BLaER1 (cell line): ENCODE data around the gene AQP10.
A peak's percentile ranks its signal among the peaks of the same experiment; 100 is the strongest.
"Not testable (repeated sequence)": the region's sequence is repeated elsewhere in the genome, so short reads cannot be mapped to it uniquely, and the experiment has no call there.

Experiments used
- H3K27ac ChIP-seq: shearing (Covaris generic); formaldehyde crosslinking; 2 replicates; pipeline ENCODE4 v1.8.1; 2022
- H3K27me3 ChIP-seq: shearing (Covaris generic); formaldehyde crosslinking; 2 replicates; pipeline ENCODE4 v1.8.1; 2022
- H3K36me3 ChIP-seq: shearing (Covaris generic); formaldehyde crosslinking; 2 replicates; pipeline ENCODE4 v1.8.1; 2022
- H3K4me1 ChIP-seq: shearing (Covaris generic); formaldehyde crosslinking; 2 replicates; pipeline ENCODE4 v1.8.1; 2022
- H3K4me2 ChIP-seq: shearing (Covaris generic); formaldehyde crosslinking; 2 replicates; pipeline ENCODE4 v1.8.1; 2022
- H3K4me3 ChIP-seq: shearing (Covaris generic); formaldehyde crosslinking; 2 replicates; pipeline ENCODE4 v1.8.1; 2022
- H3K9ac ChIP-seq: shearing (Covaris generic); formaldehyde crosslinking; 2 replicates; pipeline ENCODE4 v1.8.1; 2022
- H3K9me3 ChIP-seq: shearing (Covaris generic); formaldehyde crosslinking; 2 replicates; pipeline ENCODE4 v1.8.1; 2022
- H4K20me1 ChIP-seq: shearing (Covaris generic); formaldehyde crosslinking; 2 replicates; pipeline ENCODE4 v1.8.1; 2022
- Cebpa-rat ChIP-seq: shearing (Covaris generic); IDR thresholded peaks from 2 replicates; pipeline ENCODE4 v1.8.1; 2022

AQP10 gene

GRCh38 chr1:154329152-154329521 lies 8.2 kb downstream of the AQP10 start:
- H4K20me1 ChIP-seq: peaks cover 36% of the 10 kb centered on the region
- peak overlapping the region; percentile 87 for H3K4me3 ChIP-seq
- H3K9ac ChIP-seq: peak overlapping the region; percentile 97; the same call in 1 of the 2 replicates
- TF ChIP-seq Cebpa-rat: no peak
- H3K27ac ChIP-seq: peak overlapping the region; percentile 98
- H3K9me3 ChIP-seq: no peaks in the 10 kb centered on the region
- no peaks in the 10 kb centered on the region for H3K27me3 ChIP-seq
- H3K4me1 ChIP-seq: peaks cover 56% of the 10 kb centered on the region
- H3K36me3 ChIP-seq: peaks cover 49% of the 10 kb centered on the region
- peak overlapping the region; percentile 98 for H3K4me2 ChIP-seq

DNA sequence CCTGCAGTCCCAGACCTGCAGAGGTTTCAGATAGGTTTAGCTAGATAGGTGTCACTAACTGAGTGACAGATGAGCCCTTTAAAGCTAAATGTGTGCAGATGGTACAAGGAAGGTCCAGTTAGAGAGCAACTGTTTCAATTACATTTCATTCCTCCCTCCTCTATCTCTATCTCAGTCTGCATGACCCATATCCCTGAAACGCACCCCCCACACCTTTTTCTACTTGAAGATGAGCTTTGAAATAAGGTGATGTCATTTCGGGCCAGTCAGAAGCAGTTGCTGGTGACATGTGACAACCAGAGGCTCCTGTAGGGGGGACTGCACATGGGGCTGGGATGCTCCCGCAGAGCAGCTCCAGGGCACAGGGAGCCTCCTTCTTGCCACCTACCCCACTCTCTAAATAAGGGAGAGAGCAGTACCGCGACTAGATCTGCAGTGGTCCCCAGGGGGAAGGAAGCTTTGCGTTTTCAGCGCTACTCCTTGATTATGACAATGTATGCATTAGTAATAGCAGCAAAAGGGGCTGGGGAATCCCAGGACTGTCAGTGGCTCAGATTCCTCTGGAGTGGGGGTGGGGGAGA lies 8.7 kb downstream of the AQP10 start:
- Histone ChIP-seq H3K27ac (peak overlapping the region; percentile 98; the same call in 1 of the 2 replicates), H3K4me1 (peaks cover 57% of the 10 kb centered on the region), H3K36me3 (peaks cover 54% of the 10 kb centered on the region), H3K27me3 (no peaks in the 10 kb centered on the region), H4K20me1 (peaks cover 36% of the 10 kb centered on the region), H3K4me2 (peak overlapping the region; percentile 98), H3K9me3 (no peaks in the 10 kb centered on the region), H3K4me3 (no peak overlapping the region; the same call in 1 of the 2 replicates), H3K9ac (no peak overlapping the region)
- no peak for TF ChIP-seq Cebpa-rat

DNA sequence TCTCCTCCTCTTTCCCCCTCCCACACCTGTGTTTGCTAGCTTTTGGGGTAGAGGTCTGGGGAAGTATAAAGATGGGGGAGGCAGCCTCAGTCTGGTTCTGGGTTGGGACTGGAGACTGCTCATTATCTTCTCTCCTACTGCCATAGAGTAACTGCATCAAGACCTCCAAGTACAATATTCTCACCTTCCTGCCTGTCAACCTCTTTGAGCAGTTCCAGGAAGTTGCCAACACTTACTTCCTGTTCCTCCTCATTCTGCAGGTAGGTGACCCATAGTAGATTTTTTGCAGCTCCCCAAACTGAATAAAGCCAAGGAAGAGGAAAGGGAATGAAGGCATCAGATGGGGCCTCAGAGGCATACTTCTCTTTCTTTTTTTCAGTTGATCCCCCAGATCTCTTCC lies 9.8 kb downstream of the AQP10 start:
- Histone ChIP-seq H3K9me3 (no peaks in the 10 kb centered on the region), H3K36me3 (peaks cover 62% of the 10 kb centered on the region), H3K27ac (no peak overlapping the region), H3K4me2 (no peak overlapping the region), H3K4me1 (peaks cover 65% of the 10 kb centered on the region), H3K27me3 (no peaks in the 10 kb centered on the region), H4K20me1 (peaks cover 36% of the 10 kb centered on the region), H3K9ac (no peak overlapping the region), H3K4me3 (no peak overlapping the region)
- no peak for TF ChIP-seq Cebpa-rat

DNA sequence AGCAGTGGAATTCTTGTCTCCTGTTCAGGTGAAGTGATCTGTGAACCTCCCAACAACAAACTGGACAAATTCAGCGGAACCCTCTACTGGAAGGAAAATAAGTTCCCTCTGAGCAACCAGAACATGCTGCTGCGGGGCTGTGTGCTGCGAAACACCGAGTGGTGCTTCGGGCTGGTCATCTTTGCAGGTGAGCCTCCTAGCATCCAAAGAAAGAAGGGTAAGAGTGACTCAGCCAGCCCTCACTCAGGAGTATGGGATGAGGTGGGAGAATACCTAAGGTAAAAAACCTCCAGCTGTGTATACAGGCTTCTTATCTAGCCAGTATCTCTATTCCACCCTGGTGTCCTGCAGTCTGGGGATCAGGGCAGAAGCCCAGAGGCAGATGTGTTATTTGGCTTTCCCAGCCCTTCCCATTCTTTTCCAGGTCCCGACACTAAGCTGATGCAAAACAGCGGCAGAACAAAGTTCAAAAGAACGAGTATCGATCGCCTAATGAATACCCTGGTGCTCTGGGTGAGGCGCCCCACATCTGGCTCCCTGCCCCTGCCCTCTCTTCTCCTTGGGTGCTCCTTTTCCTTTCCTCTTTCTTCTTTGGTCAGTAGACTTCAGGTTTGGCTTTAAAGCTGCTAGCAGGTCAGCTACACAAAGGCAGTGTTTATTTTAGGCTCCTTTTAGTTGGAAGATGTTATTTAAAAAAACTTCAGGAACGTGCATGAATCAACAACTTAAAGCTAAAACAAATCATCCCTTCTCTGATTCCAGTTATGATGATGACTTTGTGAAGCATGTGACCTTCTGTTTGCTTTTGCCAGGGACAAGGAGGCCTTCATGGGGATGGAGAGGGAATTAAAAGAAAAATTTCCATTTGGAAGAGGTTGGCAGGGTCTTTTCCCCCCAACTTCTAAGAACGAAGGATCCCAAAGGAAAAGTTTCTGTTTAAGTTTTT lies 13.5 kb downstream of the AQP10 start:
- H3K9me3 ChIP-seq: no peaks in the 10 kb centered on the region
- TF ChIP-seq Cebpa-rat: no peak
- H3K27ac ChIP-seq: peak overlapping the region; percentile 63; the same call in 1 of the 2 replicates
- H3K27me3 ChIP-seq: no peaks in the 10 kb centered on the region
- peaks cover 97% of the 10 kb centered on the region for H3K36me3 ChIP-seq
- H3K9ac ChIP-seq: peak overlapping the region; percentile 38; the same call in 1 of the 2 replicates
- no peak overlapping the region for H3K4me3 ChIP-seq
- peak overlapping the region; percentile 72 for H3K4me2 ChIP-seq
- H3K4me1 ChIP-seq: peaks cover 39% of the 10 kb centered on the region
- H4K20me1 ChIP-seq: peaks cover 20% of the 10 kb centered on the region

GRCh38 chr1:154335025-154335714 lies 14.3 kb downstream of the AQP10 start:
- H3K27ac ChIP-seq: peak overlapping the region; percentile 63; the same call in 1 of the 2 replicates
- no peak for TF ChIP-seq Cebpa-rat
- H3K4me1 ChIP-seq: peaks cover 31% of the 10 kb centered on the region
- no peaks in the 10 kb centered on the region for H3K9me3 ChIP-seq
- peak overlapping the region; percentile 72 for H3K4me2 ChIP-seq
- H3K36me3 ChIP-seq: peaks cover 97% of the 10 kb centered on the region
- peaks cover 11% of the 10 kb centered on the region for H4K20me1 ChIP-seq
- no peak overlapping the region for H3K4me3 ChIP-seq
- peak overlapping the region; percentile 38; the same call in 1 of the 2 replicates for H3K9ac ChIP-seq
- no peaks in the 10 kb centered on the region for H3K27me3 ChIP-seq

- Histone ChIP-seq H3K4me3 (no peak overlapping the region), H3K36me3 (peaks cover 97% of the 10 kb centered on the region), H3K27me3 (no peaks in the 10 kb centered on the region), H3K27ac (no peak overlapping the region), H3K9me3 (no peaks in the 10 kb centered on the region), H3K9ac (0 out of 2 replicates have a peak overlapping the region, but pooled peaks have one; percentile 11), H3K4me1 (peaks cover 34% of the 10 kb centered on the region), H3K4me2 (no peak overlapping the region), H4K20me1 (peaks cover 13% of the 10 kb centered on the region)
- TF ChIP-seq Cebpa-rat: no peak
Measured at GRCh38 chr1:154337253-154337894, 16.5 kb downstream of the AQP10 start.

- H3K36me3 ChIP-seq: peaks cover 97% of the 10 kb centered on the region
- H3K4me1 ChIP-seq: peaks cover 35% of the 10 kb centered on the region
- H3K4me2 ChIP-seq: no peak overlapping the region
- peaks cover 23% of the 10 kb centered on the region for H4K20me1 ChIP-seq
- no peak for TF ChIP-seq Cebpa-rat
- no peak overlapping the region for H3K9ac ChIP-seq
- no peak overlapping the region for H3K4me3 ChIP-seq
- H3K27ac ChIP-seq: no peak overlapping the region
- no peaks in the 10 kb centered on the region for H3K9me3 ChIP-seq
- no peaks in the 10 kb centered on the region for H3K27me3 ChIP-seq
Measured at GRCh38 chr1:154338875-154339274, 18.0 kb downstream of the AQP10 start.

DNA sequence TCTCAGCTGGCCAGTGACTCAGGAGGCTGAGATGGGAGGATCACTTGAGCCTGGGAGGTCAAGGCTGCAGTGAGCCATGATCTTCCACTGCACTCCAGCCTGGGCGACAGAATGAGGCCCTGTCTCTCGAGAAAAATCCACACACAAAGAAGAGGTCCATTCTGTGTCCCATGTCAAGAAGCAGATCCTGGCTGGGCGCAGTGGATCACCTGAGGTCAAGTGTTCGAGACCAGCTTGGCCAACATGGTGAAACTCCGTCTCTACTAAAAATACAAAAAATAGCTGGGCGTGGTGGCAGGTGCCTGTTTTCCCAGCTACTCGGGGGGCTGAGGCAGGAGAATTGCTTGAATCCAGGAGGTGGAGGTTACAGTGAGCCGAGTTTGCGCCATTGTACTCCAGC lies 20.5 kb downstream of the AQP10 start:
- H3K36me3 ChIP-seq: peaks cover 100% of the 10 kb centered on the region

GRCh38 chr1:154342132-154342531 lies 21.2 kb downstream of the AQP10 start:
- TF ChIP-seq Cebpa-rat: no peak
- H3K4me3 ChIP-seq: no peak overlapping the region
- peaks cover 41% of the 10 kb centered on the region for H4K20me1 ChIP-seq
- no peaks in the 10 kb centered on the region for H3K27me3 ChIP-seq
- H3K9me3 ChIP-seq: no peaks in the 10 kb centered on the region
- peak overlapping the region; percentile 49 for H3K9ac ChIP-seq
- H3K4me2 ChIP-seq: peak overlapping the region; percentile 66
- H3K4me1 ChIP-seq: peaks cover 20% of the 10 kb centered on the region
- peak overlapping the region; percentile 48; the same call in 1 of the 2 replicates for H3K27ac ChIP-seq
- peaks cover 100% of the 10 kb centered on the region for H3K36me3 ChIP-seq

More for the DNA sequence above, 20.5 kb downstream of the AQP10 start:
- Histone ChIP-seq H3K4me1 (peaks cover 20% of the 10 kb centered on the region), H4K20me1 (peaks cover 41% of the 10 kb centered on the region), H3K4me2 (peak overlapping the region; percentile 66; the same call in 1 of the 2 replicates)
- H3K9me3 ChIP-seq, H3K27me3 ChIP-seq, H3K27ac ChIP-seq, H3K9ac ChIP-seq, H3K4me3 ChIP-seq: not testable (repeated sequence)
